ENCODE data around the gene ROS1. TPM values are rescaled to one million over a fixed set of nuclear protein-coding genes. Genes with fewer than 3 reads are reported as not detected.
"Not testable (repeated sequence)": the region's sequence is repeated elsewhere in the genome, so short reads cannot be mapped to it uniquely, and the experiment has no call there.

Gene ROS1
- total RNA-seq, 2 donors from 2014 or later = not detected

GRCh38 chr6:117387454-117387974 lies 38.2 kb downstream of the ROS1 start:
- Mint-ChIP-seq H3K36me3 (peaks cover 4% of the 10 kb centered on the region), H3K9me3 (no peaks in the 10 kb centered on the region), H3K4me3 (no peak overlapping the region), H3K4me1 (ENCODE audit: low read depth in 2 of 2) (no peaks in the 10 kb centered on the region), H3K27me3 (peaks cover 17 to 32% of the 10 kb centered on the region in 2 donors), H3K27ac (no peak overlapping the region)
- ATAC-seq = no peak
- DNase-seq (ENCODE audit: low spot score) = no peak

DNA sequence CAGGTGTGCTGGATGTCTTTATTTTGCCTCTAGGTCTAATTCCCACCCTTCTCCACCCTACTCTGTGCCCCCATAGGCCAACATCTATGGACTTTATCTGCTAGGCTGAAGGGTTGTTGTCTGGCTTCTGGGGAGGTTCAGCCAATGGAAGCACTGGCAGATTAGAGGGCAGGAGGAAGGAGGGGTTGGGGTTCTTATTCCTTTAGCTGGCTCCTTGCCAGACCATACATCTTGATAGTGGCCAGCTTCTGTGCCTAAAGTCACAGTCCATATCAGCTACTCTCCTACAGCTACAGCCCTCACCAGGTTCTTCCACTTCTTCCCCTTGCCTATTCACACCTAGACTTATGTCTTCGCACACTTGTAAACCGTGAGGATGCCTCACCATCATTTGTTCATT lies 41.1 kb downstream of the ROS1 start:
- no peak overlapping the region for H3K27ac Mint-ChIP-seq
- peaks cover 15 to 27% of the 10 kb centered on the region in 2 donors for H3K27me3 Mint-ChIP-seq
- DNase-seq (ENCODE audit: low spot score) = no peak
- no peaks in the 10 kb centered on the region for H3K9me3 Mint-ChIP-seq
- H3K36me3 Mint-ChIP-seq = peaks cover 4% of the 10 kb centered on the region
- ATAC-seq = no peak
- H3K4me1 Mint-ChIP-seq (ENCODE audit: low read depth in 2 of 2) = no peaks in the 10 kb centered on the region
- no peak overlapping the region for H3K4me3 Mint-ChIP-seq

DNA sequence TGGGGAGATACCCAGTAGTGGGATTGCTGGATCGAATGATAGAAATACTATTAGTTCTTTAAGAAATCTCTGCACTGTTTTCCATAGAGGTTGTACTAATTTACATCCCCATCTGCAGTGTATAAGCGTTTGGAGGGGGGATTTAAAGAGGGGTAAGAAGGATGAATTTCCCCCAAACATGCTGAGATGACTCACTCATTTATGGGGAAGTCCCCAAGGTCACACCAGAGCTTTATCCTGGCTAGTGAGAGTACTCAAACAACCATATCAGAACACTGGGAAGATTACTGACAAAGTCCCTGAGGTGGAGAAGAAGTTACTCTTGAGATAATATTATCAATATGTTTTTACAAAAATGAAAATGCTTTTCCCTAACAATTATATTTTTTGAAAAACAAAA lies 44.0 kb downstream of the ROS1 start:
- peaks cover 4% of the 10 kb centered on the region for H3K36me3 Mint-ChIP-seq
- H3K27me3 Mint-ChIP-seq = peaks cover 18 to 37% of the 10 kb centered on the region in 2 donors
- H3K4me3 Mint-ChIP-seq = no peak overlapping the region
- H3K27ac Mint-ChIP-seq = no peak overlapping the region
- ATAC-seq (no peak), DNase-seq (ENCODE audit: low spot score) (no peak)
- no peaks in the 10 kb centered on the region for H3K4me1 Mint-ChIP-seq (ENCODE audit: low read depth in 2 of 2)
- H3K9me3 Mint-ChIP-seq = no peaks in the 10 kb centered on the region

- no peak for ATAC-seq
- no peak overlapping the region for H3K27ac Mint-ChIP-seq
- peaks cover 15 to 31% of the 10 kb centered on the region in 2 donors for H3K27me3 Mint-ChIP-seq
- no peaks in the 10 kb centered on the region for H3K9me3 Mint-ChIP-seq
- no peaks in the 10 kb centered on the region for H3K4me1 Mint-ChIP-seq (ENCODE audit: low read depth in 2 of 2)
- DNase-seq (ENCODE audit: low spot score) = no peak
- H3K36me3 Mint-ChIP-seq = peaks cover 4% of the 10 kb centered on the region
- no peak overlapping the region for H3K4me3 Mint-ChIP-seq
Measured at GRCh38 chr6:117380298-117380697, 45.4 kb downstream of the ROS1 start.

DNA sequence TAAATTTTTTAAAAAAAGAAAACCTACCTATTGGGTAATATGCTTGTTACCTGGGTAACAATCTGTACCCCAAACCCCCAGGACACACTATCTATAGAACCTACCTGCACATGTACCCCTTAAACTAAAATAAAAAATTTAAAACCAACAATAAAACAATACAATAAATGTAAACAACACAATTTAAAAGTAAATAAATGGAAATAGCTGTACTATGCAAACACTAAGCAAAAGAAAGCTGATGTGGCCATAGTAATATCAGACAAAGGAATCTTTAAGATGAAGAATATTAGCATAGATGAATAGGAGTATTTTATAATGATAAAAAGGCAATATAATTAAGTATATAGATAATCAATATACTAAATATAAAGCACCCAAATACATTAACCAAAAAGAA lies 50.3 kb downstream of the ROS1 start:
- Mint-ChIP-seq H3K36me3 (no peaks in the 10 kb centered on the region), H3K9me3 (no peaks in the 10 kb centered on the region), H3K4me3 (no peak overlapping the region), H3K27ac (no peak overlapping the region), H3K27me3 (peaks cover 16 to 43% of the 10 kb centered on the region in 2 donors), H3K4me1 (ENCODE audit: low read depth in 2 of 2) (peaks cover 7 to 9% of the 10 kb centered on the region in 2 donors)
- no peak for ATAC-seq
- DNase-seq (ENCODE audit: low spot score) = no peak

DNA sequence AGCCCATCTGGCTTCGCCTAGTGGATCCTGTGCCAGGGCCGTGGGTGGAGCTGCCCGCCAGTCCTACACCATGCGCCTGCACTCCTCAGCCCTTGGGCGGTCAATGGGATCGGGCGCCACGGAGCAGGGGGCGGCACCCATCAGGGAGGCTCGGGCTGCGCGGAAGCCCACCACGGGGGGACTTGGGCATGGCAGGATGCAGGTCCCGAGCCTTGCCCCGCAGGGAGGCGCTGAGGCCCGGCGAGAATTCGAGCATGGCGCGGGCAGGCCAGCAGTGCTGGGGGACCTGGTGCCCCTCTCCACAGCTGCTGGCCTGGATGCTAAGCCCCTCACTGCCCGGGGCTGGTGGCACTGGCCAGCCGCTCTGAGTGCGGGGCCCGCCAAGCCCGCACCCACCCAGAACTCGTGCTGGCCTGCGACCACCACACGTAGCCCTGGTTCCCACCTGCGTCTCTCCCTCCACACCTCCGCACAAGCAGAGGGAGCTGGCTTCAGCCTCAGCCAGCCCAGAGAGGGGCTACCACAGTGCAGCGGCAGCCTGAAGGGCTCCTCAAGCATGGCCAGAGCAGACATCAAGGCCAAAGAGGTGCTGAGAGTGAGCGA lies 52.4 kb downstream of the ROS1 start:
- no peaks in the 10 kb centered on the region for H3K9me3 Mint-ChIP-seq
- H3K4me1 Mint-ChIP-seq (ENCODE audit: low read depth in 2 of 2) = peaks cover 7 to 9% of the 10 kb centered on the region in 2 donors
- DNase-seq (ENCODE audit: low spot score) (no peak), ATAC-seq (no peak)
- no peak overlapping the region for H3K4me3 Mint-ChIP-seq
- H3K27me3 Mint-ChIP-seq = peaks cover 16 to 35% of the 10 kb centered on the region in 2 donors
- no peaks in the 10 kb centered on the region for H3K36me3 Mint-ChIP-seq
- H3K27ac Mint-ChIP-seq = no peak overlapping the region

DNA sequence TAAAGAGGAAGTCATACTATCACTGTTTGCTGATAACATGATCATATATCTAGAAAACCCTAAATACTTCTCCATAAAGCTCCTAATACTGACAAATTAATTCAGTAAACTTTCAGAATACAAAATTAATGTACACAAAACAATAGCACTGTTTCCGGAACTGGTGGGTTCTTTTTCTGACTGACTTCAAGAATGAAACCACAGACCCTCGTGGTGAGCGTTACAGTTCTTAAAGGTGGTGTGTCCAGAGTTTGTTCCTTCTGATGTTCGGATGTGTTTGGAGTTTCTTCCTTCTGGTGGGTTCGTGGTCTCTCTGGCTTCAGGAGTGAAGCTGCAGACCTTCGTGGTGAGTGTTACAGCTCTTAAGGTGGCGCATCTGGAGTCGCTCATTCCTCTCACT lies 53.5 kb downstream of the ROS1 start:
- H3K4me1 Mint-ChIP-seq (ENCODE audit: low read depth in 2 of 2); ATAC-seq; H3K36me3 Mint-ChIP-seq; DNase-seq (ENCODE audit: low spot score); H3K9me3 Mint-ChIP-seq; H3K27ac Mint-ChIP-seq: not testable (repeated sequence)
- H3K27me3 Mint-ChIP-seq = peaks cover 11 to 31% of the 10 kb centered on the region in 2 donors
- peak overlapping the region; percentile 57 for H3K4me3 Mint-ChIP-seq

DNA sequence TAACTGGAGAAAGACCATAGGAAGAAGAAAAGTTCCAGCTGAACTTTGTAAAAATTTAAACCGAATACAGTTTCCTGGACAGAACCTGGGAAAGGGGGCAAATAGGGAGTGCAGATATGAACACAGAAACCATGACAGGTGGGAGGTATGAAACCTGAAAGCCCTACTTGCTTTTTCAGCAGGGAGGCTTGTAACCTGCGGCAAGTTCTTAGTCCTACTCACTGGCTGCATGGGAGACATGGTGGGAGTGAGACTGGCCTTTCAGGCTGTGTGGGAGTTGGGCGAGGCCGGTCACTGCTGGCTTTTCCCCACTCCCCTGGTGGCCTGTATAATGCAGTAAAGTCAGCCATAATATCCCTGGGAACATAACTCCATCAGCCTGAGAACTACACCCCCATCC lies 54.2 kb downstream of the ROS1 start:
- no peak for DNase-seq (ENCODE audit: low spot score)
- Mint-ChIP-seq H3K4me1 (ENCODE audit: low read depth in 2 of 2) (peaks cover 7 to 9% of the 10 kb centered on the region in 2 donors), H3K4me3 (no peak overlapping the region), H3K27me3 (peaks cover 13 to 30% of the 10 kb centered on the region in 2 donors), H3K36me3 (no peaks in the 10 kb centered on the region), H3K9me3 (no peaks in the 10 kb centered on the region), H3K27ac (no peak overlapping the region)
- ATAC-seq = no peak

DNA sequence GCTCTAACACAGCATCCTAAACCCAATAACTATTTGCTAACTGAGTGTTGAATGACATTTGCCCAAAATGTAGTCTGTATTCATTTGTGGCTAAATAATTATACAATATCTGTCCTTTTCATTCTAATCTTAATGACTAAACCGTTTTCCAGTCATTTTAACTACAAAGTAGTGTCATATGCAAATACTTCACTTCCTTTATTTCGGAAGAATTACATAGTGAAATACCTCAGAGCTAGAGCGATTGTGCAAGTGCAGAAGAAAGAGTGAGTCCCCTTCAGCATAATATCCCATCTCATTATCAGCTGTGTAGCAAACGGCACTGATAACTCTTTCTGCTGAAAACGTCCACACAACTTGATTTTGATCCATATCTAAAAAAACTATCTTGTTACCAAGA lies 66.2 kb downstream of the ROS1 start:
- H3K27me3 Mint-ChIP-seq = peaks cover 10 to 27% of the 10 kb centered on the region in 2 donors
- no peaks in the 10 kb centered on the region for H3K4me1 Mint-ChIP-seq (ENCODE audit: low read depth in 2 of 2)
- no peak for DNase-seq (ENCODE audit: low spot score)
- H3K27ac Mint-ChIP-seq = no peak overlapping the region
- no peaks in the 10 kb centered on the region for H3K36me3 Mint-ChIP-seq
- H3K9me3 Mint-ChIP-seq = no peaks in the 10 kb centered on the region
- H3K4me3 Mint-ChIP-seq = no peak overlapping the region
- no peak for ATAC-seq

GRCh38 chr6:117354671-117355070 lies 71.1 kb downstream of the ROS1 start:
- Mint-ChIP-seq H3K27ac (no peak overlapping the region), H3K9me3 (no peaks in the 10 kb centered on the region), H3K4me1 (ENCODE audit: low read depth in 2 of 2) (no peaks in the 10 kb centered on the region), H3K36me3 (no peaks in the 10 kb centered on the region), H3K4me3 (no peak overlapping the region), H3K27me3 (peaks cover 14 to 27% of the 10 kb centered on the region in 2 donors)
- no peak for ATAC-seq
- DNase-seq (ENCODE audit: low spot score) = no peak

DNA sequence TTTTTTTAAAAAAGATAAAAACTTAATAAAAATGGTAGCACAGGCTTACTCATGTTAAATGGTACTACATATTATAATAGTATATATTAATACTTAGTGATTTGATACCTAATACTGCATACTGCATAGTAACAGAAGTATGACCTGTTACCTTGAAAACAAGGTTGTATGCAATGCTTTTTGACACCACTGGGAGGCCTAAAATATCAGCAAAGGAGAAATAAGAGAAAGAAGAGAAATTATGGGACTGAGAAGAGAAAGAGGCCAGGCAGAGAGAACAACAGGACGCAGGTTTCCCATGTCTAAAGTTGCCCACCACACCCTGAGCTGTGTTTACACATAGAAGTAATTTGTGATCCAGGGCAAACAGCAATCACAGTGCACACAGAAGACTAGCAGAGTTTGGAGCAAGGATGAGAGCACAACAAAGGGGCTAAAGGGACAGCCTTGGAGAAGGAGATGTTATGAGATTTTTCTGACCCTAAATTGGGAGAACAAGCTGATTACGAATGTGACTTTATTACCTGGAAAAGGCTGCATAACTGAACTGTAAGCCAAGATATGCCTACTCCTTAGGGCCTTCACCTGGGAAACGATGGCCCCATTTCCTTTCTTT lies 73.2 kb downstream of the ROS1 start:
- ATAC-seq = no peak

DNA sequence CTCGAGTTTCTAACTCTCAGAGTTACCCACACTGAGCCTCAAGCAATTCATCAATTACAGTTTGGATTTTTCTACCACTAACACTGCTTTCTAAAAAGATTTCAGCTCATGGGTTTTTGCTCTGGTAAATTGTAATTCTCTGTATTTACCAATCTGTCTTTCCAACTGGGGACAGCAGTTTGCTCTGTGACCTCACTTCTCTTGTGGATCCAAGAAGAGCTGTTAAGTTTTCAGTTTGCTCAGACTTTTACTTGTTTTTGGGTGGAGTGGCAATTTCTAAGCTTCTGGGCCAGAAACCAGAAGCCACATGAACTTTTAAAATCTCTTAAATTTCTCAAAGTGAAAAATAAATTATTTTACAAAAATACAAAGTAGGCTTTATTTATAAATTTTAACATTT lies 74.2 kb downstream of the ROS1 start:
- H3K27me3 Mint-ChIP-seq = peaks cover 11 to 12% of the 10 kb centered on the region in 2 donors
- no peaks in the 10 kb centered on the region for H3K9me3 Mint-ChIP-seq
- H3K4me3 Mint-ChIP-seq = no peak overlapping the region
- no peak overlapping the region for H3K27ac Mint-ChIP-seq
- DNase-seq (ENCODE audit: low spot score) (no peak), ATAC-seq (no peak)
- H3K36me3 Mint-ChIP-seq = no peaks in the 10 kb centered on the region
- H3K4me1 Mint-ChIP-seq (ENCODE audit: low read depth in 2 of 2) = no peaks in the 10 kb centered on the region

More for the DNA sequence above, 73.2 kb downstream of the ROS1 start:
- Mint-ChIP-seq H3K4me1 (ENCODE audit: low read depth in 2 of 2) (no peaks in the 10 kb centered on the region), H3K27me3 (peaks cover 11 to 12% of the 10 kb centered on the region in 2 donors), H3K36me3 (no peaks in the 10 kb centered on the region), H3K27ac (no peak overlapping the region), H3K9me3 (no peaks in the 10 kb centered on the region), H3K4me3 (no peak overlapping the region)
- no peak for DNase-seq (ENCODE audit: low spot score)

DNA sequence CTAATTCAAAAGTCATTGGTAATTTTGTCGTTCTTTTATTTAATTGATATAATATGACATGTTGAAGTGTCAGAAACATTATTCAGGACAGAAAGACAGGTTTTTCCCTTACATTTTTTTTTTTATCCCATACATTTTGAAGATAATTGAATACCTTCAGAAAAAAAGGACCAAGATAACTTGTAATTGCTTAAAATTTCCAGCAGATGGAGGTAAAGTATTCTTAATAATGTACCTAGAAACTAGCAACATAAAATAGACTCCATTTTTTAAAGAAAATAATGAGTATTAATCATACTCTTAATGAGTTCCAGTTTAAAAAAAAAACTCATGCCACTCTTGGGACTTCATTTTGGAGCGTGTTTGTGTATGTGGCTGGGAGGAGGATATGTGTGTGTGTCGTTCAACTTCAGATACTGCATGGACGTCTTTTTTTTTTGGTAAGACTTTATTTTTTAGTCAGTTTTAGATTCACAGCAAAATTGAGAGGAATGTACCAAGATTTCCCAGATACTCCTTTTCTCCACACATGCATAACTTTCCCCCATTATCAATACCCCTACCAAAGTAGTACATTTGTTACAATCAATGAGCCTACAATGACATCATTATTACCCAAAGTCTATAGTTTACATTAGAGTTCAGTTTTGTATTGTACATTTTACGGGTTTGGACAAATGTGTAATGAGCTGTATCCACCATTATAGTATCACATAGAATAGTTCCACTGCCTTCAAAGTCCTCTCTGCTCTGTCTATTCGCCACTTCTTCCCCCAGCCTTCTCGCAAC lies 79.4 kb downstream of the ROS1 start:
- peaks cover 18 to 25% of the 10 kb centered on the region in 2 donors for H3K27me3 Mint-ChIP-seq
- no peak overlapping the region for H3K4me3 Mint-ChIP-seq
- H3K4me1 Mint-ChIP-seq (ENCODE audit: low read depth in 2 of 2) = no peaks in the 10 kb centered on the region
- DNase-seq (ENCODE audit: low spot score) (no peak), ATAC-seq (no peak)
- no peaks in the 10 kb centered on the region for H3K9me3 Mint-ChIP-seq
- no peak overlapping the region for H3K27ac Mint-ChIP-seq
- no peaks in the 10 kb centered on the region for H3K36me3 Mint-ChIP-seq

GRCh38 chr6:117345292-117345610 lies 80.5 kb downstream of the ROS1 start:
- Mint-ChIP-seq H3K4me3 (no peak overlapping the region), H3K36me3 (no peaks in the 10 kb centered on the region), H3K27me3 (peaks cover 11 to 24% of the 10 kb centered on the region in 2 donors), H3K9me3 (no peaks in the 10 kb centered on the region), H3K27ac (no peak overlapping the region), H3K4me1 (ENCODE audit: low read depth in 2 of 2) (no peaks in the 10 kb centered on the region)
- DNase-seq (ENCODE audit: low spot score) (no peak), ATAC-seq (no peak)
